GM10248 (cell line): ENCODE results near the gene AK2.
"Not testable (repeated sequence)": the region's sequence is repeated elsewhere in the genome, so short reads cannot be mapped to it uniquely, and the experiment has no call there.

Experiments used
- CTCF ChIA-PET: fragments of 300-600 bp; sonication (Branson Sonifier 250); formaldehyde crosslinking; extraction: SDS; loops from one replicate; lab custom pipeline; 2021; ENCODE audit warnings: antibody characterized with exemption; lab: Yijun Ruan, JAX
- POLR2A ChIA-PET: fragments of 350-650 bp; sonication (Branson Sonifier 250); formaldehyde crosslinking; extraction: SDS; loops from one replicate; lab custom pipeline; 2020; ENCODE audit warnings: antibody characterized with exemption; lab: Yijun Ruan, JAX
- DNase-seq: peaks from one replicate; pipeline ENCODE4 v3.0.0; 2012; ENCODE audit errors: extremely low spot score
- TF ChIP-seq, protein P1 (sequence below): IDR thresholded peaks from 2 replicates; pipeline ENCODE4 v1.5.1; 2012; ENCODE audit warnings: mild to moderate bottlenecking, low read depth; ENCODE audit errors: extremely low read depth, missing control alignments, control extremely low read depth

The AK2 gene

DNA sequence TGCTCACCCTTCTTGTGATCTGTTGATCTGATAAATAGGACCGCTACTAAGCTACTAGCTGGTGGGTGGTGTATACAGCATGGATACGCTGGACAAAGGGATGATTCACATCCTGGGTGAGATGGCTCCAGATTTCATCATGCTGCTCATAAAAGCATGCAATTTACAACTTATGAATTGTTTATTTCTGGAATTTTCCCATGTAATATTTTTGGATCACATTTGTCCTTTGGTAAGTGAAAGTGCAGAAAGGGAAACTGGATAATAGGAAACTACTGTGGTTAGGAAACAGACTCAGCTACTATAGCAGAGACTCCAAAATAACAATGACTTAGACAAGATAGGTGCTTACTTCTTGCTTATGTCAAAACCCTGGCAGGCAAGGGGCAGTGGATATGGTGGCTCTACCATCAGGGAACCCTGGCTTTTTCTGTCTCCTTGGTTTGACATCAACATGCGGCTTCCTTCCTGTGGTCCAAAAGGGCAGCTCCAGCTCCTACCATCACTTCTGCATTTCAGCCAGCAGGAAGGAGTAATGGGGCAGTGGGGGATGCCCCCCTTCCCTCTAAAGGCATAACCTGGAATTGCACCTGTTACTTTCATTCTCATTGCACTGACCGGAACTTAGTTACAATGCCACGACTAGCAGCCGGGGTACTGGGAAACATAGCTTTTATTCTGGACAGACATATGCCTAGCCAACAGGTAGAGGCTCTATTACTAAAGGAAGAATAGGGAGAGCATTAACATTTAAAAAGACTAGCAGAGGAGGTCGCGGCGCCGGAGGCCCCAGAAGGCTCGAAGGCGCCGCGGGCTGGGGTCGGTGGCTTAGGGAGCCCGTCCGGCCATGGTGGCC, 13.8 kb upstream of the AK2 start:
- DNase-seq = no peak
- ChIA-PET POLR2A (interaction anchor here (0.8 kb wide), 1 partner anchor 85 kb away, joined by 3 read pairs; no protein-coding TSS in a partner anchor), CTCF (interaction anchor here (1.2 kb wide), 1 partner anchor 116 kb away, joined by 4 read pairs; no protein-coding TSS in a partner anchor)
- TF ChIP-seq, protein P1, sequence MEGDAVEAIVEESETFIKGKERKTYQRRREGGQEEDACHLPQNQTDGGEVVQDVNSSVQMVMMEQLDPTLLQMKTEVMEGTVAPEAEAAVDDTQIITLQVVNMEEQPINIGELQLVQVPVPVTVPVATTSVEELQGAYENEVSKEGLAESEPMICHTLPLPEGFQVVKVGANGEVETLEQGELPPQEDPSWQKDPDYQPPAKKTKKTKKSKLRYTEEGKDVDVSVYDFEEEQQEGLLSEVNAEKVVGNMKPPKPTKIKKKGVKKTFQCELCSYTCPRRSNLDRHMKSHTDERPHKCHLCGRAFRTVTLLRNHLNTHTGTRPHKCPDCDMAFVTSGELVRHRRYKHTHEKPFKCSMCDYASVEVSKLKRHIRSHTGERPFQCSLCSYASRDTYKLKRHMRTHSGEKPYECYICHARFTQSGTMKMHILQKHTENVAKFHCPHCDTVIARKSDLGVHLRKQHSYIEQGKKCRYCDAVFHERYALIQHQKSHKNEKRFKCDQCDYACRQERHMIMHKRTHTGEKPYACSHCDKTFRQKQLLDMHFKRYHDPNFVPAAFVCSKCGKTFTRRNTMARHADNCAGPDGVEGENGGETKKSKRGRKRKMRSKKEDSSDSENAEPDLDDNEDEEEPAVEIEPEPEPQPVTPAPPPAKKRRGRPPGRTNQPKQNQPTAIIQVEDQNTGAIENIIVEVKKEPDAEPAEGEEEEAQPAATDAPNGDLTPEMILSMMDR = no peak

DNA sequence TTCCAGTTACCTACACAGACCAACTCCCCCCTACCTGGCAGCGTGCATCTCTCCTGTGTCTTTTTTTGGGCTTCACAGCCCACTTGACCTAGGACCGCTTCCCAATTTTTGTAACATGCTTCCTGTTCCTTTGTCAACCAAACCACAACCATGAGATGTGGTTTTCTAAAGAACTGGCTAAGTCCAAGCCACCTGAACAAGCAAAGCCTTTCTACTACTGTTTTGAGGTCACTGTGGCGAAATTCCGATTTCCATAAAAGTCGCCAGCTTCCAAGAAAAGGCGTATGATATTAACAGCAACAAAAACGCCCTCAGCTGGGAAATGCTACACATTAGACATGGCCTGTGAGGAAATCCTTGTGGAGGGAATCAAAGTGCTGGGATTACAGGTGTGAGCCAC, 12.7 kb upstream of the AK2 start:
- DNase-seq = no peak
- CTCF ChIA-PET = no interaction called here
- POLR2A ChIA-PET = no interaction called here
- TF ChIP-seq, protein P1 = no peak

DNA sequence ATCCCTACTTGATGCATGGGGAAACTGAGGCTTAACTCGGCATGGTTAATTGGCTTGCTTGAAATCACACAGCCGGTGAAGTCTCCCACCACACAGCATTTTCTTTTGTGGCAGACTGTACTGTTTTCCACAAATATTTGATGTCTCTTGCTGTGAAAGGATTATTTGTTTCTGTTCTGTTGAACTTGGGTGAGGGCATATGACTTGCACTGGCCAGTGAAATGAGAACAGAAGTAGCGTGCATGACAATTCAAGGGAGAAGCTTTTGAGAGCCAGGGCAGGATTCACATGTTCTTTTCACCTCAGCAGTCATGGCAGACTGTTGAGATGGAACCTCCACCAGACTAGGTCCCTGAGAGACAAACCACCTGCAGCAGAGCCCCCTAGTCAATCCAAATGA, 11.7 kb upstream of the AK2 start:
- no peak for DNase-seq
- CTCF ChIA-PET = interaction anchor here (1.3 kb wide), 1 partner anchor 18 kb away, joined by 3 read pairs; no protein-coding TSS in a partner anchor

DNA sequence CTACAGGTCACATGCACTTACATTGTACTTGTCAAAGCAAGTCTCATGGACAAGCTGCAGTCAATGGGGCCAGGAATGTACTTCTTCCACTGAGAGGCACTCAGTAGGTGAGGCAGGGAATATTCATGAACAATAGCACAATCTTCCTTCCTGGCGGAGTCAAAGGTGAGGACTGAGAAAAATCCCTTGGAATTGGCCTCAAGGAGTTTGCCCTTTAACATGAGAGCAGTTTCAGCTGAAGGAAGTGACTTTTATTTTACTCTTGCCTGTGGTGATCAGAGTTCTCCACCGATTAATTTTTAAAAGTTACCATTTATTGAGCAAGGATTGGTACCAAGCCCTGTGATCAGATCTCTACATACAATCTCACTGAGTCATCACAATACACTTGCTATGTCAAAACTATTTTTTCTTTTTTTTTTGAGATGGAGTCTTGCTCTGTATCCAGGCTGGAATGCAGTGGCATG, 11.2 kb upstream of the AK2 start:
- DNase-seq = no peak
- ChIA-PET CTCF (interaction anchor here (1.0 to 2.3 kb wide), 3 partner anchors 9 to 17 kb away, joined by 3 to 7 read pairs (median 3); no protein-coding TSS in a partner anchor), POLR2A (no interaction called here)
- TF ChIP-seq, protein P1 = no peak

More for the DNA sequence above, 11.7 kb upstream of the AK2 start:
- TF ChIP-seq, protein P1 = no peak
- POLR2A ChIA-PET = no interaction called here

DNA sequence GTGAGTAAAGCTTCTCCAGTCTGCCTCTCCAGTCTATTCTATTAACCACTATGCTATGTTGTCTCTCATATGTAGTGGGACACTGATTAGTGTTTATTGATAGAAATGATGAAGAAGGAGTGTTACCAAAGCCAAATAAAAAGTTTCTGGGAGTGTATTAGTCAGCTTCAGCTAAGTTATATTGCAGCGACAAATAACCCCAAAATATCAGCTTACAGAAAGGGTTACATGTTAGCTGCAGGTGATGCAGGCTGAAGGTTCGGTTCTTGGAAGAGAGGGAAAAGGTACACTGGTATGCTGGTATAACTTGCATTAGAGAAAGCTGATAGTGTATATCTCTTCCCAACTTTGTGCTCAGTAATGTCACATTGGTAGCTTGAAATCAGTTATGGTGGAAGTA, 10.6 kb upstream of the AK2 start:
- POLR2A ChIA-PET = no interaction called here
- no peak for DNase-seq
- TF ChIP-seq, protein P1 = no peak
- CTCF ChIA-PET = interaction anchor here (1.0 to 2.3 kb wide), 6 partner anchors 9 to 114 kb away, joined by 3 to 7 read pairs (median 4); no protein-coding TSS in a partner anchor

DNA sequence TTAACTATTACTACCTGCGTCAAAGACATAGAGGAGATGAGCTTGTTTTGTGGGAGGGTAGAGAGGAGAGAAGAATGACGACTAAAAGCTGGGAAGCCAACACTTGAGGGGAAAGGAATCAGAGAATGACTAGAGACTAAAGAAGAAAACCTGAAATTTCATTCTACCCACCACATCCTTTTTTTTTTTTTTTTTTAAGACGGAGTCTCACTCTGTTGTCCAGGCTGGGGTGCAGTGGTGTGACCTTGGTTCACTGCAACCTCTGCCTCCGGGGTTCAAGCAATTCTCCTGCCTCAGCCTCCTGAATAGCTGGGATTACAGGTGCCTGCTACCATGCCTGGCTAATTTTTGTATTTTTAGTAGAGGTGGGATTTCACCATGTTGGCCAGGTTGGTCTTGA, 9.6 kb upstream of the AK2 start:
- CTCF ChIA-PET = interaction anchor here (1.4 to 2.3 kb wide), 5 partner anchors 9 to 113 kb away, joined by 3 to 7 read pairs (median 5); no protein-coding TSS in a partner anchor
- DNase-seq, POLR2A ChIA-PET: not testable (repeated sequence)
